ENCODE data around the gene HOXC10.

The HOXC10 gene

DNA sequence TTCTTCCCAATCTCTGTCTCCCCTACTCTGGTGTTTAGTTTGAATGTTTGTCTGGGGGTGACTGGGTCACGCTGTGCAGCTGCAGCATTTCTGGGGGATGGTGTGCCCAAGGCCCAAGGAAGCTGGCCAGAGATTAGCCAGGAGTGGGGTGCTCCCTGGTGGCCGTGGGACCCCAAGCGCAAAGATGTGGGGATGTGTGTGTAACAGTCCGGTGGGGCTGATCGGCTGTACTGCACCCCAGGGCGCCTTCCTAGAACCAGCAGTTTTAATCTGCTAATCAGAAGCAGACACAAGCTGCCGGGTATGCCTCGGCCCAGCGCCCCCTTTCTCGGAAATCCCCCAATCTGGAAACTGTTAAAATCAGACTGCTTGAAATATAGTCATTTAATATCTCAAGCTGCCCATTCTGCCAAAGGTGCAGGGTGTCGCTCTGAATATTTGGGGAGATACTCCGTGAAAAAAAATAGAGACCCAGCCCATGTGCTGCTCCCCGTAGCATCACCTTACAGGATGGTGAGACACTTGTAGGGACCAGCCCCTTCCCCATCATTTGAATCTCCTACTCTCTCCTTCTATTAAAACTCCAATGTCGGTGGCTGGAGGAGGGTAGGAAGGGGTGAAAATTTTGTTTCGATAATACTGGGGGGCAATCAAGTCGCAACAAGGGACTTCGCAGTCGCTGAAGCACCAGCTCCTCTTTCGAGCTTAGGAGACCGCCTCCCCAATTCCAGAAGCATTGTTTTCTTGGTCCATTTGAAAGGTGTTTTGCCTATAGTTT, 19.3 kb downstream of the HOXC10 start:
- no peak for DNase-seq

DNA sequence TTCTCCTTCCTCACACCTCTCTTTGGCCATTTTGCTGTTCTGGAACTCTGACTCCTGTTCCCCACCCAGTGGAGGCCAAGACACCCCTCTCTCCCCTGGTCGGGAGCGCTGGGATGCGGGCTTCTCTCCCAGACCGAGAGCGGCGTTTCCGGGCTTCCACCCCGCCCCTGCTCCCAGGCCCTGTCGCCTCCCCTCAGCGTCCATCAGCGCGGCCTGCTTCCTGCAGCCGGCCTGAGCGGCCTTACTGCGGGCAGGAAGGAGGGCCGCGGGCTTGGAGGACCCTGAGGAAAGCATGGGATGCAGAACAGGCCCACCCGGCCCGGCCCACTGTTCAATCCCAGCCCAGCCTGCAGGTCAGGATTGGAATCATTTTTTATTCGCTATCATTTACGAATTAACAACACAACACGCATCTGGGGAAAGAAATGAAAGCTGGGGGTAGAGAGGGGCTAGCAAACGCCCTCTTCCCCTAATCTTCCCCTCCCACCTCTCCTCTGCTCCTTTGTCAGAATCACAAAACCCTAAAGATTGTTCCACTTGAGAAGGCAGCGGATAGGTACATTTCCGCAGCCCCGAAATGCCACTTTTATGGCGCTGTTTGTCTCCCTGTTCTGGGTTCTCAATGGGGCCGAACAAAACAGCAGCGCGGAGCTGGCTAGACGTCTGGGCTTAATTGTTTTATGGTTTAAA, 20.0 kb downstream of the HOXC10 start:
- DNase-seq = no peak

DNA sequence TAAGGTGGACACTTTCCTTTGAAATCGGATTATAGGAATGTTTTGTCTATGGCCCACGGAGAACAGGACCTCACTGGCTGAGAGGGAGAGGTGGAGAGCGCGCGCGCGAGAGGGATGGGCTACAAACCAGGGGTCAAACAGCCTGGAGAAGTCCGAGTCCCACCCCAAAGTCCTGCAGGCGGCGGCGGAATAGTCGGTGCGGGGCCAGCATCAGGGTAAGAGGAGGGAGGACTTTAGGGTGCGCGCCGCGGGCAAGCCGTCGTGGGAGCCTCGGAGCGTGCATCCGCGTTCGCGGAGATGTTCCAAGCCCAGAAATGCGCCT, 20.5 kb downstream of the HOXC10 start:
- no peak for DNase-seq

DNA sequence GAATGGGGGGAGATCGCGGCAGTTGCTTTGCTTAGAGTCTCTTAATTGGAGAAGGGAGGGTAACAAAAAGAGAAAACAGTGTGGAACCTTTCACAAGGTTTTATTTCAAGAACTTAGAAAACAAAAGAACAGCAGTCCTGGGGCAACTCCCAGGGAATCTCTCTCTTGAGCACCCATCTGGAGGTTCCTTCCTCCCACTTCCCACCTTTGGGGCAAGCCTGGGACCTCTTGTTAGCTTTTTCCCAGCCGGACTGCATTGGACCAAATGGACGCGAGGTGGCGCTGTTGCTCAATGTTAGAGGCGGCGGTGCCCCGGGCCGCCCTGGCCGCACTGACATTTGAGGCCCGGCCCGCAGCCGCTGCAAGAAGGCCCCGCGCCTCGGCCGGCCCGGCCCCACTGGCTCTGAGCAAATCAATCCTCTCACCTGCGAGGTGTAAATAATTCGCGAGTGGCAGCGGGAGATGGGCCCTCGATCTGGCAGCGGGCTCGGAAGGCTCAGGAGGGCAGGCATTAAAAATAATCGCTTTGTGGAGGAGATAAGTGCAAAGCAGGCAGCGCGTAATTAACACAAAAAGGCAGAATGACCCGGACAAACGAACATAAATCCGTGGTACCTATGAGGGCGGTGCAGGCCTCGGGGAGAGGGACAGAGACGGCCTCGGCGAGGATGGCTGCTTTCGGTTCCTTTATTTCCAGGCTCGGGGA, 21.1 kb downstream of the HOXC10 start:
- peak; percentile 94 for DNase-seq

DNA sequence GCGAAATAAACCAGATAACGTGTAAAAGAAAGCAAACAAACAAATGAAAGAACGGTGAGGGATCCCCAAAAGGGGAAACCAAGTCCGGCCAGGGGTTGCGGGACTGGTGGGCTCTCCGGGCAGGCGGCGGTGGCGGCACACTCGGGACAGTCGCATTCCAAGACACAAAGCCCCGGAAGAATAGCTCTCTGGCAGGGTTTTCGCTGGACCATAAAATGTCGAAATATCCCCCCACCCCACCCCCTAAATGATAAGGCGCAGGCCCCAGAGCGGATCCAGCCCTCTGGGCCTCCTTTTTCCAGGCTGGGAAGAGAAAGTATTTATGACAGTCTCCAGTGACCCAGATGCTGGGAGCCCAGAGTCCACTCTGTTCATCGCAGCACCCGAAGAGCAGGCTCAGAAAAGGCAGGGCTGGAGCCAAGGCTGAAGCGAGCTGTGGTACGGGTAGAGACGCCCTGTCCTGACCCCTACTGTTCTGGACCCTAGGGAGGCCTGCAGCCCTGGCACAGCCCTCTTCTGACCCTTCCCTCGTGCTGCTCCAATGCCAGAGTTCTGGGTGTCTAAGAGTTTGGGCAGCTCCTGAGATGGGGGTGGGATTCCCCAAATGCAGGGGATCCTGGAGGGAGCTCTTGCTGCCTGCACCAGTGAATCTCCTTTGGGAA, 21.7 kb downstream of the HOXC10 start:
- DNase-seq = no peak

DNA sequence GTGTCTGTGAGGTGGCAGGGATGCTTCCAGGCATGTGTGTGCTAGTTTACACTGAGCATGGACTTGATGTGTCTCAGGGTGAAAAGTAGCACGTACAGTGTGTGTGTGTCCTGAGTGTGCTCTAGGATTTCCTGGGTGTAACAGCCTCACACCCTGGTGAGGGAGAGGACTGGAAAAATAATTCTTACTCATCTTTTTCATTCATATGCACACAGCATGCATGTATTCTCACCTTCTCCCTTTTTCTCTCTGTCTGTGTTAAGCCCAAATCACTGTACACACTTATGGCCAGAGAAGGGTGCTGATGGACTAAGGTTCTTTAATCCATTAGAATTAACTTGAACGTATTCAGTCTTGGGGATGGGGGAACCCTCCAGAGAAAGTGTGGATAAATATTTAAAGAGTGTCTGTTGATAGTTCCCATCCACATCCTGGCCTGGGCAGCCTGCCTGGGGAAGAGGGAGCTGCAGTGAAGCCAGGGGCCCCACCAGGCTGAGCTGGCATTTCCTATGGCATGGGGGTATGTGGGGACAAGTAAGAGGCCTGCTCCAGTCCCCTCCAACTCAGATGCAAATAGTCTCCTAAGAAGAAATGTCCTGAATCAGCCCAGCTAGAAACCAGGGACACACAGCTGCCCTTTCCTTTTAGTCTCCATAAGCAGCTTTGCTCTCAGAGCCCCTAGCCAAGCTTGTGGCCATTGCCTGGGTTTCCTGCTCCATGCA, 22.8 kb downstream of the HOXC10 start:
- DNase-seq = no peak

DNA sequence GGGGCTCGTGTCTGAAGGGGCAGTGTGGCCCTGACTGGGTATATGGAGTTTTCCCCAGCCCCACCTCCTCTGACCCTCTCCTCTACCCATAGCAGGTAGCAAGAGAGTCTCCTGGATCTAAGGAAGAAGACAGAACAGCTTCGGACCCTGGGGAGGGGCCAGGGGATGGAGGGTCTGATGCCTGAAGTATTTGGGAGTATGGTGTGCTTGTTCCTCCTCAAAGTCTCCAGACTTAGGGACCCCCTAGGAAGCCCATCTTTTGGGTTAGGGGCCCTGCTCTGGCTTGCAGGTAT, 23.3 kb downstream of the HOXC10 start:
- no peak for DNase-seq

DNA sequence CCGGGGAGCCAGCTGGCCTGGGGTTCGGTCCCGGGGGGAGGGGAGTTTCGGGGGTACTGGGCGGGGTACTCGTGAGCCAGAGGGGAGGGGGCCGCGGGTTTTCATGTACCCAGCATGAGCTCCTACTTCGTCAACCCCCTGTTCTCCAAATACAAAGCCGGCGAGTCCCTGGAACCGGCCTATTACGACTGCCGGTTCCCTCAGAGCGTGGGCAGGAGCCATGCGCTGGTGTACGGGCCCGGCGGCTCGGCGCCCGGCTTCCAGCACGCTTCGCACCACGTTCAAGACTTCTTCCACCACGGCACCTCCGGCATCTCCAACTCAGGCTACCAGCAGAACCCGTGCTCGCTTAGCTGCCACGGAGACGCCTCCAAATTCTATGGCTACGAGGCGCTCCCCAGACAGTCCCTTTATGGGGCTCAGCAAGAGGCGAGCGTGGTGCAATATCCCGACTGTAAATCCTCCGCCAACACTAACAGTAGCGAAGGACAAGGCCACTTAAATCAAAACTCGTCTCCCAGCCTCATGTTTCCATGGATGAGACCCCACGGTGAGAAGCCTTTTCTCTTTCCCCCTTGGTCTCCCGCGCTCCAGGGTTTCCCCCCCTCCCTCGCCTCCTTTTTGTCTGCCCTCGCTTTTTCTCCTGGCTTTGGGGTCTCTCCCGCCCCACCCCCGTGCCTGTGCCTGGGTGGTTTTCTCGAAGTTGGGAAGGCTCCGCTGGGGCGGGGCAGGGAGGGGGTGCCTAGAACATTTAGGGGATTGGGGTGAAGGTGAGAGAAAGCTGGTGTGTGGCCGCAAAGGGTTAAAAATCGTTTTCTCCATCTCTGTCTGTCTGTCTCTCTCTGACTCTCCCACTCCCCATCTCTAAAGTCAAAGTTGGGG, 24.5 kb downstream of the HOXC10 start:
- DNase-seq = no peak

DNA sequence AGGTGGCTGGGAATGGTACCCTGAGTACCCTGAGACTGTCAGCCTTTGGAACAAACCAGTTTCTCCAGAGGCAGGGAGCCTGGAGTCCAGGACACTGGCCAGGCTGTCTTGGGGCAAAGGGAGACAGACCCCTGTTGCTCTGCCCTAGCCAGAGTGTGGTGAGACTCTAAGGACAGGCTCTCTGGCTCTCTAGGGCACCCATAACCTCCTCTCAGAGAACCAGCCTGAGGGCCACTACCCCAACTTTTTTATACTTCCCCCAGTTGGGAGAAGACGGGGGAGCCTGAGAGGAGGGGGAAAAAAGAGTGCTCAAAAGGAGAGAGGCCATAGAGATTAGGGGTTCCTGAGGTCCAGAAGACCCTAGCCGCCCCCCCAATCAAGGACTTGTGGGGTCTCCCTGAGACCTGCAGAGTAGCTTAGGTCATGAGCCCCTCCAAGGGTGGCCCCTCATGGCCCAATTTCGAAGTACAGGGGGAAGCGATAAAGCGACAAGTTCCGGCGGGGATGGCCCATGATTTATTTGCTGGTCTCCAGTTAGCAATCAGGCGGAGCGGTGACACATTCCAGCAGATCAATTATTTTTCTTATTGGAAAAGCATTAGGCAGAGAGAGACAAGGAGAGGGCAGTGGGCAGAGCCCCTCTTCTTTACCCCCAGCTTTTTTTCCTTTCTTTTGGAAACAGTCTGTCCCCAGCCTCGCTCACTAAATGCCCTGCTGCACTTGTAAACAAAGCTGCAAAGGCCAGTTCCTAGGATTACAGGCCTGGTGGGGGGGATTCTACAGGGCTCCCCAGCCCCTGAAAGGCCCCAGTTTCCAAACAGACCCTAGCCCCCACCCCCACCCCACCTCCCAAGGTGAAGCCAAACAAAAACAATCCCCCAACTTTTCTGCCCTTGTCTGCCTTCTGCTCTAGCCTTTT, 25.4 kb downstream of the HOXC10 start:
- DNase-seq = no peak

DNA sequence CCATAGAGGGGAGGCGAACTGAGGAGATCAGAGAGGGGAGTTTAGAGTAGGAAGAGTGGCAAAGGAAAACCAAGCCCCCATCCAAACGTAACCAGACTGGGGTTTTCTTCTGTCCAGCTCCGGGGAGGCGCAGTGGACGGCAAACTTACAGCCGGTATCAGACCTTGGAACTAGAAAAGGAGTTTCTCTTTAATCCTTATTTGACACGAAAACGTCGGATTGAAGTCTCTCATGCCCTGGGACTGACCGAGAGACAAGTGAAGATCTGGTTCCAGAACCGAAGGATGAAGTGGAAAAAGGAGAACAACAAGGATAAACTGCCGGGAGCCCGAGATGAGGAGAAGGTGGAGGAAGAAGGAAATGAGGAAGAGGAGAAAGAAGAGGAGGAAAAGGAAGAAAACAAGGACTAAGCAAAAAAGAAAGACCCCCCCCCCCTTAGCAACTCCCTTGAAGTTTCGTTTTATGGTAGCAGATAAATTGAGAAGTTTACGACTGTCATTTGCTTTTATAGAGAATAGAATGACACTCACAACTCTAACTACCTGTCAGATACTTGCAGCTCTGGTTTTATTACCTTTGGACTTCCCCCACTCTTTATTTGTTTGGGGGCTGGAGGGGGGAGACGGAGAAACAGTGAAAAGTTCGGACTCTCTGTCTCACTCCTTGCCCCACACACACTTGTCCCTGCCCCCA, 26.2 kb downstream of the HOXC10 start:
- no peak for DNase-seq

DNA sequence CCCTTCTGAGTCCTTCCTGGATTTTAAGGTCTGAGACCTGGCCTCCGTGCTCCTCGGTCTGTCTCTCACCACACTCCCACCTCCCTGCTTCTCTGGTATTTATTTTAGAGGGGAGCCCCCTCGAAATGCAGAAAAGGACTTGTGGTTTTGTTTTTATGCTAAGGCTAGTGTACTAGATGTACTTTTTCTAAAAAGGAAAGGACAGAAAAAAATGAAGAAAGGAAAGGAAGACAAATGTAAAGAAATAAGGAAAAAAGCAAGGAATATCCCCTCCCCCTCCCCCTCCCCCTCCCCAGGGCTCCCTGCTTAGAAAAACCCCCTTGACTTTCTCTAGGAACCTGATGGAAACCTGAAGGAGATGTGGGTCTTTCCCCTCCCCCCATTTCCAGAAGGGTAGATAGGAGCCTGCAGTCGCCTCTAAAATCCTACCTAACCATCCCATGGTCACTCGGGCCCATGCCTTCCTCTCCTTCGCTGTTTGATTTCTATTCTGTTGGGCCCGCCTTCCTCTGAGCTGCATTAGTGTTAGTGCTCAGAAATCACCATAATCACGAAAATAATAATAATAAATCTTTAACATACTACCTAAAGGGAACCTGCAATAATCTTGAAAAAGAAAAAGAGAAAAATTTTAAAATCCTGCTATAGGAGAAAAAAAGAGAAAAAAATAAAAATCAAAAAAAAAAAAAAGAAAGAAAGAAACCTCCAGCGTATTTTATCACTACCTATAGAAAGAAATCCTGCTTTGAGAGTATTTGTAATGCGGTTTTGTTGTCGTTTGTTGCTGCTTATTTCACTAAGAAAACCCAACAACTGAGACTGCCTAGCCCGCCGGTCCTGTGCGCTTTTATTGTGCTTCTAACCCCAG, 27.0 kb downstream of the HOXC10 start:
- no peak for DNase-seq

DNA sequence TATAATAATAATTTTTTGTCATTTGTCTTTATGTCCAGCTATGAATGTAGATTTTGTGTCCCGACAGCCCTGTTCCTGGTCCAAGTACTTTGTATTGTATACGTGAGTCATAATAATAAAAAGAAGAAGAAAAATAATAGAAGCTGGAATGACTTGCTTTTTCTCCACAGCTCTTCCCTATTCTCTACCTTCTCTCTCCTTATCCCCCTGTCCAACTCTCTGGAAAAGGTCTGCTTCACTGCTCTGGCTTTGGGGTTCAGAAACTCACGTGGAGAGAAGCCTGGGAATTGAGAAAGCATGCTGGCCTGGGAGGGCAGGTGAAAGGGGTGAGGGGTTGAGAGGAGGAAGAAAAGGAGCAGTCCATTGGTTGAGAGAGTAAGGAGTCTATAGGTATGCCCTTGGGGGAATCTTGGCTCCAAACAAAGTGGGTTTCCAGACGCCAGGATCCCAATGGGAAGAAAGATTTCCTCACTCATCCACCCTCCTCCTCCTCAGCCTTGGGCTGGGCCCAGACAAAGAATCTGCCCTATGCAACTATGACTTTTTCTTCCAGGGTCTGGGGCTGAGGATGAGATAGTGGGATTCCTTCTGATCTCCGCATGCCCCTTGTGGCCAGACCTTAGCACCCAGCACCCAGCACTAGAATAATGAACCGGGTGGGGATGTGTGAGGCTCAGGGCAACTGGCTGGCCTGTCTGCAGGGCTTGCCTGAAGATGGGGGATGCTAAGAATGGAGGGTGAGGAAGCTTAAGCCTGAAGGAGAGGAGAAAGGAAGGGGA, 27.9 kb downstream of the HOXC10 start:
- no peak for DNase-seq

DNA sequence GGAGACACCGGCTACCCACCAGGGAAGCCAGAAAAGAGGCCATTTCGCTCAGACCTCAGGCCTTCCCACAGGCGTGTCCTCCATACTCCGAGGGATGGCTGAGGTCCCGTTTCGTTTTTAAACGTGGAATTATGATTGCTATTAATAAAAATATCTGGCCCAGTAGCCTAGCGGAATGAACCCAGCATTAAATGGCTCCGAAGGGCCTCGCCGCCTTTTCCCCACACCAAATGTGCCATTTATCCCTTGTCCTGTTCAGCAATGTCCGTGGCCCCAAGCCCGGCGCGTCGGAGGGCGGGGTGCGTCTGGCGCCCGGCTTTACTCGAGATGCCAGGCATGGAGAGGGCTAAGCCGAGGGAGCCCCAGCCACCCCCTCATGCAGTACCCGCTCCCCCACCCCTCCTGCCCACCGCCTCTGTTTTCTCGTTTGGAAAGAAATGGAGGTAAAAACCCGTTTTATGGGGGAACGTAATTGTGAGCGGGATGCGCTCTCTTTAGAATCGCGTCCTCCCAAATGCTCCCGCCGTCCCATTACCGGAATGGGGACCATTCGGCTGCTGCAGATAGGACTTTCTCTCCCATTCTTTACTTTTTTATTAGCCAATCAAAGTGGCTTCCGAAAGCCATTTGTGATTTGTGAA, 29.6 kb downstream of the HOXC10 start:
- DNase-seq = no peak

DNA sequence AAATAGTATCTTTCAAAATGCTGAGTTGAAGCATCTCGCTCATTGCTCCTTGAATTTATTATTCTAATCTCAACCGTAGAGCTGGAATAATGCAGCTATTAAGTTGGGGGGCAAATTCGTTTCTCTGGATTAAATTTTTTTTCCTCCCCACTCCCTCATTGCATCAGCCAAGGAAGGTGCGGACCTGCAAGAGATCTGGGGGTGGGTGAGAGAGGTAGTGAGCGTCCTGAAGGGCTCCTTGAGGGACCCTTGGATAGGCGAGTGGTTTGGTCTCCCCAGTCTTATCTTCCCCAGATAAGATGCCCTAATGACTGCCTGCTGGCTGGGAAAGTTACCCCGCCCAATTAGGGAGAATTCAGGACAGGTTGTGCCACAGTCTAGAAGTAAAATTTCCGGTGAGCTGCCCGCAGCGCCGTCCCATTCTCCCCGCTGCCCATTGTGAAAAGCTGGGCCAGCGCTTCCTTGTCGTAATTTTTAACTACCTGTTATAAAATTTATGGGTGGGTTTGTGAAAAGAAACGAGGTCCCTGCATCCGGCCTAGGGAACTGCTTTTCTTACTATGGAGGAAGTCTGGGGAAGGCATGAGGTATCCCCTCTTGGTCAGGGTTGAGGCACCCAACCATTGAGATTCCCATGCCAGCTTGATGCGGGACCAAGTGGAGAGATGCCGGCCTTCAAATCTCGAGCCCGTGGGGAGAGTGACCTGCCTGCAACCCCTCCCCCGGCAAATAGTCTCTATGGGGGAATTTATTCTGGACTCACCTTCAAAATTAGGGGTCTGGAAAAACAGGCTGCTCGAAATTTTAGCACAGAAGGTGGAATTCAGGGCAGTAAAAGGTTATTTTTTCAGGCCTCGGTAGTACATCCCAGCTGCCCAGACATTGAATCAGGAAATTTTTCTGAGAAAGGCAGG, 30.3 kb downstream of the HOXC10 start:
- DNase-seq = no peak

DNA sequence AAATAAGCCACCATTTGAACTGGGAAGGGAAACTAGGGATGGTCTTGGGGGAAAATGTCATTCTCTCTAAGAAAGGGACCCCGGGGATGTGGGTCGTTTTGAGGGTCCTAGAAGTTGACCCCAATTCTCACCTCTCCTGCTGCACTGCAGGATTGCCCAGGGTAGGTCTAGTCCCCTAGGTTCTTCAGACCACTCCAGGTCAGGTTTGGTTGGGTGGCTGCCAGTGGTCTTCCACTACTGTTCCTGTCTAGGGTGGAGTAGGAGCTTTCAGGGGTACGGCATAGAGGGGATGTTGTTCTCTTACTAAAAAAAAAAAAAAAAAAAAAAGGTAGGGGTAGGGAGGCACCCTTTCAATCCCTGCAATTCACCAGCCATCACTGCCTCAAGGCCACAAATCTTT, 31.1 kb downstream of the HOXC10 start:
- DNase-seq = no peak

DNA sequence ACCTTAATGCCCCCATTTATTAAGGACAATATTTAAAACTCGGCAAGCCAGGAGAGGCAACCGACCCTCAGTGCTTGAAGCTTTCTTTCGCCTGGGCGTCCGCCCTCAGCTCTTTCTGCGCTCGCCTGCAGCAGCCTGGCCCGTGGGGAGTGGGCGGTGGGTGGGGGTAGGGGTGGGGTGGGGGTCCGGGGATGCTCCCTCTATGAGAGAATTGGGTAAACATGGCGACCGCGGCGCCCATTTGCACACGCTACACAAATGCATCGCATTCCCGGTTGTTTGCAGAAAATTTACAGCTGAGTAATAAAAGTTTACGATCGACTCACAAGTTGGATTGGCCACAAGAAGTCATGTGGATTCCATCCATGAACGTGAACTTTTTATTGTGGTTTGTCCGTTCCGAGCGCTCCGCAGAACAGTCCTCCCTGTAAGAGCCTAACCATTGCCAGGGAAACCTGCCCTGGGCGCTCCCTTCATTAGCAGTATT, 31.6 kb downstream of the HOXC10 start:
- no peak for DNase-seq
